ENCODE measurements around the gene HKDC1. TPM values are rescaled to one million over a fixed set of nuclear protein-coding genes. Genes with fewer than 3 reads are reported as not detected.

Gene HKDC1
- total RNA-seq, 1 experiment from 2014 or later, result 0.52 TPM

- Histone ChIP-seq H3K27ac (ENCODE audit: low read depth, low read length, poor library complexity, severe bottlenecking) (no peak overlapping the region), H3K4me3 (ENCODE audit: low read depth, low read length, poor library complexity, severe bottlenecking) (no peak overlapping the region), H3K4me1 (ENCODE audit: insufficient read depth, low read length, poor library complexity, severe bottlenecking) (peaks cover 15% of the 10 kb centered on the region), H3K9me3 (ENCODE audit: low read depth, low read length, poor library complexity, severe bottlenecking) (no peaks in the 10 kb centered on the region), H3K27me3 (replicated peaks; ENCODE audit: insufficient read depth, low read depth, low read length, poor library complexity) (no peaks in the 10 kb centered on the region), H3K36me3 (ENCODE audit: insufficient read depth, low read length, poor library complexity, severe bottlenecking) (no peaks in the 10 kb centered on the region)
- TF ChIP-seq EZH2 (IDR thresholded peaks at IDR 0.05; ENCODE audit: borderline replicate concordance, low read depth, low read length, poor library complexity, severe bottlenecking), result no peak
- TF ChIP-seq CTCF (conservative IDR thresholded peaks at IDR 0.05; ENCODE audit: low read depth, low read length), result no peak
- intact Hi-C loops (cut with micrococcal nuclease; ENCODE audit: unreplicated experiment), result no loop called here
- DNase-seq (ENCODE audit: low spot score), result peak; percentile 45
- ChIA-PET CTCF (no interaction called here), POLR2A (ENCODE audit: low non-redundant PET) (no interaction called here)
- BruUV-seq (replicated peaks), result no TSS peak
Measured at GRCh38 chr10:69224862-69225657, 4.9 kb downstream of the HKDC1 start.

DNA sequence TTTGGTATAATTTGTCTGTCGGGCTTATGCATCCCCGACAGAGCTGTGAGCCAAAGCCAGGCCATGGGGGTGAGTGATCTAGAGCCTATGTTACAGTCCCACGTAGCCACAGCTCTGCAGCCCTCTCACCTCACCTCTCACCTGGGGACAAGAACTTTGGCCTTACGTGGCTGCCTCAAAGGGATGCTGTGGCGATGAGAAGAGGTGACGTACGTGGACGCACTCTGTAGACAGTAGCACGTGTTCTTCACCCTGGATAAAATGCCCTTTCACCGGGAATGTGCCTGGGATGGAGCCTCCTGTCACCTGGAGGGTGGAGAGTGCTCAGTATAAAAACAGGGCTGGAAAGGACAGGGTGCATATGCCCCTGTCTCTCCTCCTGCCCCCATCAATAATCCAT, 5.5 kb downstream of the HKDC1 start:
- TF ChIP-seq CTCF (conservative IDR thresholded peaks at IDR 0.05; ENCODE audit: low read depth, low read length) (no peak), EZH2 (IDR thresholded peaks at IDR 0.05; ENCODE audit: borderline replicate concordance, low read depth, low read length, poor library complexity, severe bottlenecking) (no peak)
- no peak for DNase-seq (ENCODE audit: low spot score)
- no peaks in the 10 kb centered on the region for H3K9me3 ChIP-seq (ENCODE audit: low read depth, low read length, poor library complexity, severe bottlenecking)
- ChIA-PET POLR2A (ENCODE audit: low non-redundant PET) (interaction anchor here (0.8 kb wide), 1 partner anchor 103 kb away, joined by 3 read pairs; no protein-coding TSS in a partner anchor), CTCF (no interaction called here)
- no peaks in the 10 kb centered on the region for H3K27me3 ChIP-seq (replicated peaks; ENCODE audit: insufficient read depth, low read depth, low read length, poor library complexity)
- H3K27ac ChIP-seq (ENCODE audit: low read depth, low read length, poor library complexity, severe bottlenecking), result no peak overlapping the region
- H3K4me1 ChIP-seq (ENCODE audit: insufficient read depth, low read length, poor library complexity, severe bottlenecking), result peaks cover 15% of the 10 kb centered on the region
- intact Hi-C loops (cut with micrococcal nuclease; ENCODE audit: unreplicated experiment), result no loop called here
- no TSS peak for BruUV-seq (replicated peaks)
- H3K36me3 ChIP-seq (ENCODE audit: insufficient read depth, low read length, poor library complexity, severe bottlenecking), result no peaks in the 10 kb centered on the region
- no peak overlapping the region for H3K4me3 ChIP-seq (ENCODE audit: low read depth, low read length, poor library complexity, severe bottlenecking)

DNA sequence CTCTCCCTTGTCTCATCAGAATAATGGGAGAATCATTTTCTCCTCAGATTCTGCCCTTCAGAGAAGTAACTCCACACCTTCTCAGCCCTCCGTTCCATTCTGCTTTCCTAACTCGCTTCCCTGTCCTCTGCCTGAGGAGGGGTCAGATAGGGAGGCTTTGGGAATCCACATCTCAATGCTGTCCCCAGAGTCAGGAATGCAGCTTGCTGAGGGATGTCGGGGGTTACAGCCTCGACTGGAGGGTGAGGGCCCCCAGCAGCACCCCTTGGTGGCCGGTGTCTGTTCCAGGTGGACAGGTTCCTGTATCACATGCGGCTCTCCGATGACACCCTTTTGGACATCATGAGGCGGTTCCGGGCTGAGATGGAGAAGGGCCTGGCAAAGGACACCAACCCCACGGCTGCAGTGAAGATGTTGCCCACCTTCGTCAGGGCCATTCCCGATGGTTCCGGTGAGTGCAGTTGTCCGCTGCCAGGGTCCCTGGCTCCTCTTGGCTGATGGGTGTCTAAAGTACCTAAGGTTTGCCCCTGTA, 6.9 kb downstream of the HKDC1 start:
- no peak for DNase-seq (ENCODE audit: low spot score)
- Histone ChIP-seq H3K4me3 (ENCODE audit: low read depth, low read length, poor library complexity, severe bottlenecking) (no peak overlapping the region), H3K36me3 (ENCODE audit: insufficient read depth, low read length, poor library complexity, severe bottlenecking) (no peaks in the 10 kb centered on the region), H3K27me3 (replicated peaks; ENCODE audit: insufficient read depth, low read depth, low read length, poor library complexity) (no peaks in the 10 kb centered on the region), H3K27ac (ENCODE audit: low read depth, low read length, poor library complexity, severe bottlenecking) (no peak overlapping the region), H3K9me3 (ENCODE audit: low read depth, low read length, poor library complexity, severe bottlenecking) (no peaks in the 10 kb centered on the region), H3K4me1 (ENCODE audit: insufficient read depth, low read length, poor library complexity, severe bottlenecking) (peaks cover 15% of the 10 kb centered on the region)
- TF ChIP-seq CTCF (conservative IDR thresholded peaks at IDR 0.05; ENCODE audit: low read depth, low read length) (no peak), EZH2 (IDR thresholded peaks at IDR 0.05; ENCODE audit: borderline replicate concordance, low read depth, low read length, poor library complexity, severe bottlenecking) (no peak)
- intact Hi-C loops (cut with micrococcal nuclease; ENCODE audit: unreplicated experiment), result no loop called here
- CTCF ChIA-PET, result no interaction called here
- no TSS peak for BruUV-seq (replicated peaks)
- POLR2A ChIA-PET (ENCODE audit: low non-redundant PET), result no interaction called here
